Left lung (tissue), 10 donors: ENCODE measurements around the gene SERPINB5. TPM values are rescaled to one million over a fixed set of nuclear protein-coding genes. Genes with fewer than 3 reads are reported as not detected.

Experiments
- ATAC-seq: fragments of 200-7000 bp; cut with Tn5 transposase; one replicate; pipeline ENCODE4 v1.9.1; 2020; ENCODE audit warnings: moderate library complexity
- DNase-seq, 4 donors: peaks; one replicate each; pipeline ENCODE4 v3.0.0-alpha.2; 2013 to 2020
- H3K27ac ChIP-seq, 2 donors: fragments of 200-600 bp; sonication (generic) in 1 of 2; one replicate each; pipeline versions ENCODE4 v1.5.0 to v1.8.0; 2020 to 2021
- H3K27me3 ChIP-seq, 2 donors: fragments of 200-600 bp; sonication (generic) in 1 of 2; one replicate each; pipeline versions ENCODE4 v1.5.0 to v1.8.0; 2020 to 2021
- H3K36me3 ChIP-seq, 2 donors: fragments of 200-600 bp; sonication (generic) in 1 of 2; one replicate each; pipeline versions ENCODE4 v1.5.0 to v1.8.0; 2020 to 2021
- H3K4me1 ChIP-seq, 2 donors: fragments of 200-600 bp; one replicate each; pipeline ENCODE4 v1.8.0; 2021
- H3K4me3 ChIP-seq, 2 donors: fragments of 200-600 bp; sonication (generic) in 1 of 2; one replicate each; pipeline versions ENCODE4 v1.5.0 to v1.8.0; 2020 to 2021; ENCODE audit warnings: mild to moderate bottlenecking in 1 of 2
- H3K9me3 ChIP-seq, 2 donors: fragments of 200-600 bp; sonication (generic) in 1 of 2; one replicate each; pipeline versions ENCODE4 v1.5.0 to v1.8.0; 2020 to 2021
- intact Hi-C, 2 donors: fragments of 100-400 bp; cut with DNase I; formaldehyde crosslinking; loops; one replicate each; pipeline versions ENCODE4 v1.11.2 to v1.14.2; 2022
- polyA plus RNA-seq, 6 donors: library from polyadenylated mRNA; unstranded; fragments of 120-200 nt; gene quantifications; one replicate each; pipeline ENCODE4 v1.2.1, GENCODE V29; 2013; ENCODE audit not compliant: insufficient read length in 6 of 6
- total RNA-seq, 2 donors: library from RNA; stranded (reverse); fragmentation: NEBNext Ultra II Directional; extraction: Animal tissue kit (Norgen Biotek cat#: 25700); gene quantifications; one replicate each; pipeline ENCODE4 v1.2.1, GENCODE V29; 2021
- TF ChIP-seq, protein P1 (sequence below), 2 donors: fragments of 200-600 bp; sonication (generic) in 1 of 2; IDR thresholded peaks; one replicate each; pipeline versions ENCODE4 v1.5.0 to v1.8.0; 2021; ENCODE audit warnings: antibody characterized with exemption in 2 of 2
- donor health status: DM: no; HTN: yes; CAD: no.
- donor health status: DM: no; HTN: no; CAD: no.

The SERPINB5 gene
- total and polyA plus RNA-seq, 8 donors: 0.34 TPM; not detected in 7

DNA sequence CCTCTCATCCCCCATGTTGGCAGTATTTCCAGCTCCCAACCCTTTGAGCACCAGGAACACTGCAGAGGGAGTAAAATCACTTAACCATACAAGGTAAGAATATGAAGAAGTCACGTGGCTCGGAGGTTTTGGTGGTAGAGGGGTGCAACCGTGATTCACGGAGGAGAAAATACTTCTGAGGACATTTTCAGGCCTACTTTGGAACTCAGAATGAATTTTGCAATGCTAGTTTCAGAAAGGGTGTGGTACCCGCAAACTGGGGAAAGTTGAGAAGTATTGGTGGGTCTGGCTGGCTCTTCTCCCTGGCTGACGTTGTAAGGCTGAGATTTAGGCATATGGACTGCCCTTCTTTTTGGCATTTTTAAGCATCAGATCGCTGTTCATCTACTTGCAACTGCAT lies 442 bp downstream of the SERPINB5 start:
- H3K4me1 ChIP-seq: no peaks in the 10 kb centered on the region
- no peaks in the 10 kb centered on the region for H3K36me3 ChIP-seq
- intact Hi-C loops: no loop called here
- TF ChIP-seq, protein P1, sequence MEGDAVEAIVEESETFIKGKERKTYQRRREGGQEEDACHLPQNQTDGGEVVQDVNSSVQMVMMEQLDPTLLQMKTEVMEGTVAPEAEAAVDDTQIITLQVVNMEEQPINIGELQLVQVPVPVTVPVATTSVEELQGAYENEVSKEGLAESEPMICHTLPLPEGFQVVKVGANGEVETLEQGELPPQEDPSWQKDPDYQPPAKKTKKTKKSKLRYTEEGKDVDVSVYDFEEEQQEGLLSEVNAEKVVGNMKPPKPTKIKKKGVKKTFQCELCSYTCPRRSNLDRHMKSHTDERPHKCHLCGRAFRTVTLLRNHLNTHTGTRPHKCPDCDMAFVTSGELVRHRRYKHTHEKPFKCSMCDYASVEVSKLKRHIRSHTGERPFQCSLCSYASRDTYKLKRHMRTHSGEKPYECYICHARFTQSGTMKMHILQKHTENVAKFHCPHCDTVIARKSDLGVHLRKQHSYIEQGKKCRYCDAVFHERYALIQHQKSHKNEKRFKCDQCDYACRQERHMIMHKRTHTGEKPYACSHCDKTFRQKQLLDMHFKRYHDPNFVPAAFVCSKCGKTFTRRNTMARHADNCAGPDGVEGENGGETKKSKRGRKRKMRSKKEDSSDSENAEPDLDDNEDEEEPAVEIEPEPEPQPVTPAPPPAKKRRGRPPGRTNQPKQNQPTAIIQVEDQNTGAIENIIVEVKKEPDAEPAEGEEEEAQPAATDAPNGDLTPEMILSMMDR (IDR thresholded peaks at IDR 0.05): no peak
- no peak for ATAC-seq
- H3K9me3 ChIP-seq: no peaks in the 10 kb centered on the region
- no peak overlapping the region for H3K27ac ChIP-seq
- DNase-seq: no peak
- H3K27me3 ChIP-seq: no peaks in the 10 kb centered on the region
- no peak overlapping the region for H3K4me3 ChIP-seq

DNA sequence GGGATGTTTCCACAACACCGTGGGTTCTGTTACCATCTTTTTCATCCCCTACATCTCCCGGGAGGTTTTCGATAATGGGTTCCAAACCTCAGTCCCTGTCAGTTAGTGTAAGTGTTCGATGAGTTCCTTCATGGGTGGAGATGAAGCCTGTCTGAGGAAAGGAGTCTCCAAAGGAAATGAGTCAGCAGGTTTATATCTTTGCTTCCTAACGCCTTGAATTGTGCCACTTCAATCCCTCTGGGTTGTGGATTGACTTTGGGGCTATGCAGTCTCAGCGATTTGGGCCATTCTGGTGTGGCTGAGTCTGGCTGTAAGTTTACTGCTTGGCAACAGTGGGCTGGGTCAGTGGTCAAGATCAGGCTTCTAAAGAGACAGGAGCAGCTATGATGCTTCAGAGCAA lies 1.2 kb downstream of the SERPINB5 start:
- no peaks in the 10 kb centered on the region for H3K36me3 ChIP-seq
- H3K27ac ChIP-seq: no peak overlapping the region
- no peak overlapping the region for H3K4me3 ChIP-seq
- ATAC-seq: no peak
- no peaks in the 10 kb centered on the region for H3K4me1 ChIP-seq
- no peaks in the 10 kb centered on the region for H3K9me3 ChIP-seq
- intact Hi-C loops: no loop called here
- DNase-seq: no peak
- TF ChIP-seq, protein P1 (IDR thresholded peaks at IDR 0.05): no peak
- no peaks in the 10 kb centered on the region for H3K27me3 ChIP-seq

DNA sequence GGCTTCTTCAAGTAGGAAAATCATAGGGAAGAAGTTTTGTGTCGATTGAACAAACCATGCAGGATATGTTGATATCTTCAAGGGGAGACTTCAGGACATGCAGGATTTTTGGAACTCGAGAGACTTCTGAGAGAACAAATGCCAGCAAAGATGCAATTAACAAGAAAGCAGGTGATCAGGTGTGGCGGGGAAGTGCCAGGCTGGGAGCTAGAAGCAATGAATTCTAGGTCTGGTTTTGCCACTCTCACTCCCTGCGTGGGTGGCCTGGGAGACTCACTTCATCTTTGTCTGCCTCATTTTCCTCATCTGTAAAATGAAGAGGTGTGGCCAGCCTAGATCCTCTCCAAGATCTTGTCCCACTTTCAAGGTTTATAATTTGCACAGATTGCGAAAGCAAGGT lies 3.1 kb downstream of the SERPINB5 start:
- TF ChIP-seq, protein P1 (IDR thresholded peaks at IDR 0.05): no peak
- no peaks in the 10 kb centered on the region for H3K27me3 ChIP-seq
- no peaks in the 10 kb centered on the region for H3K36me3 ChIP-seq
- DNase-seq: no peak
- H3K4me3 ChIP-seq: no peak overlapping the region
- no peak overlapping the region for H3K27ac ChIP-seq
- intact Hi-C loops: no loop called here
- no peaks in the 10 kb centered on the region for H3K9me3 ChIP-seq
- no peaks in the 10 kb centered on the region for H3K4me1 ChIP-seq
- no peak for ATAC-seq

DNA sequence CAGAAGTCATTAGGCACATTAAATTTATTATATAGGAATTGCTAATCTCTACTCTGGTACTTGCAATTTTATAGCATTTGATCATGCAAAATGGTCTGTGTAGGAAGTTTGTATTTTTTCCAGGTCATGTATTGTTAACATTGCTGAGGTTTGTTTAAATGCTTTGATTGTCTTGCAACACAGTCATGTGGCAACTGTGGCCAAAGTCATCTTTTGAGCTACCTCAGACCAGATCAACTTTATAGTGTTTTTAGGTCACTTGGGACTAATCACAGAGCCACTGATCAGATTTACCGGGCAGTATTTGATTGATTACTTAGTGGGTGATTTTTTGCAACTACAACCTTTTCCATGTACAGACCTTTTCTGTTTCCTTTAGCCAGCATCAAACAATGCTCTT lies 3.7 kb downstream of the SERPINB5 start:
- Histone ChIP-seq H3K27me3 (no peaks in the 10 kb centered on the region), H3K4me1 (no peaks in the 10 kb centered on the region), H3K27ac (no peak overlapping the region), H3K4me3 (no peak overlapping the region), H3K9me3 (no peaks in the 10 kb centered on the region), H3K36me3 (no peaks in the 10 kb centered on the region)
- TF ChIP-seq, protein P1 (IDR thresholded peaks at IDR 0.05): no peak
- ATAC-seq: no peak
- DNase-seq: no peak
- intact Hi-C loops: no loop called here

DNA sequence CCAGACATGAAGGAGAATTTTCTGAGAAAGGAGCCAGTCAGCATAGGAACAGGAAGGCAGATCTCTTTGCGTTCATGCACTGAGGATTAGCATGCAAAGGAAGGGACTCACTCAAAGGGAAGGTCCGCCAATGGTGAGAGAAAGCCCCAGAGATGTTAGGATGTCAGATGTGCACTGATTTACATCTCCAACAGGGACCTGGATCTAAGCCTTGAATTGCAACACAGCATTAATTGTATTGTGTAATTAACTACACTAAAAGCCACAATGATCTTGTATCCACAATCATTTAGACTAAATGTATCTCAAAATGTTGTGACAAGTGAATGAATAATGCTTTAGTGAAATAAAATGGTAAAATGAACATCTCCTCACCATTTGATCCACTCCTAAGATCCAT lies 4.2 kb downstream of the SERPINB5 start:
- ATAC-seq: no peak

More for the DNA sequence above, 4.2 kb downstream of the SERPINB5 start:
- H3K9me3 ChIP-seq: no peaks in the 10 kb centered on the region
- no peak overlapping the region for H3K27ac ChIP-seq
- H3K27me3 ChIP-seq: no peaks in the 10 kb centered on the region
- TF ChIP-seq, protein P1 (IDR thresholded peaks at IDR 0.05): no peak
- intact Hi-C loops: no loop called here
- H3K36me3 ChIP-seq: no peaks in the 10 kb centered on the region
- no peak for DNase-seq
- no peaks in the 10 kb centered on the region for H3K4me1 ChIP-seq
- no peak overlapping the region for H3K4me3 ChIP-seq
